Activated T-helper 9 cell treated with anti-CD3 and anti-CD28 coated beads, Interleukin-2, amount 50 U/mL, for 16 hours (primary cell): ENCODE measurements around the gene ZFTA.
"Not testable (repeated sequence)": the region's sequence is repeated elsewhere in the genome, so short reads cannot be mapped to it uniquely, and the experiment has no call there.

Source experiments
- DNase-seq: peaks from one replicate; pipeline ENCODE4 v3.0.0-alpha.2; 2020; ENCODE audit warnings: low read depth

ZFTA gene

GRCh38 chr11:63775191-63775590, 6.6 kb upstream of the ZFTA start:
- no peak for DNase-seq

- not testable (repeated sequence) for DNase-seq
Measured at GRCh38 chr11:63771741-63772318, 3.3 kb upstream of the ZFTA start.

DNA sequence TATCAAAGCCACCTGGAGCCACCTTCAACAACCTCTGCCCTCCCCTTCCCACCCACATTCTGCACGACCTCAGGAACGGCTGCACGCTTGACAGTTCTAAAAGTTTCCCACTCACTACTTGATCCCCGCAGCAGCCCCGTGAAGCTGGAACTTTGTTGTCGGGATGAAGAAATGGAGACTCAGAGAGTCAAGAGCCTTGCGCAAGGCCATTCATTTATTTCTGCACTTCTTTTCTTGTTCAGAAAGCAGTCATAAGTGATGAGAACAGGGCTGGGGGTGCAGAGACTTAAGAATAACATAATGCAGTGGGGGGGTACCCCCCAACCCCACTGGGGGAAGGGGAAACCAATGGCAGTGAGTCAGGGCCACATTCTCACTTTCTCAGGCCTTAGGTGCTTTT, 2.2 kb upstream of the ZFTA start:
- no peak for DNase-seq

DNA sequence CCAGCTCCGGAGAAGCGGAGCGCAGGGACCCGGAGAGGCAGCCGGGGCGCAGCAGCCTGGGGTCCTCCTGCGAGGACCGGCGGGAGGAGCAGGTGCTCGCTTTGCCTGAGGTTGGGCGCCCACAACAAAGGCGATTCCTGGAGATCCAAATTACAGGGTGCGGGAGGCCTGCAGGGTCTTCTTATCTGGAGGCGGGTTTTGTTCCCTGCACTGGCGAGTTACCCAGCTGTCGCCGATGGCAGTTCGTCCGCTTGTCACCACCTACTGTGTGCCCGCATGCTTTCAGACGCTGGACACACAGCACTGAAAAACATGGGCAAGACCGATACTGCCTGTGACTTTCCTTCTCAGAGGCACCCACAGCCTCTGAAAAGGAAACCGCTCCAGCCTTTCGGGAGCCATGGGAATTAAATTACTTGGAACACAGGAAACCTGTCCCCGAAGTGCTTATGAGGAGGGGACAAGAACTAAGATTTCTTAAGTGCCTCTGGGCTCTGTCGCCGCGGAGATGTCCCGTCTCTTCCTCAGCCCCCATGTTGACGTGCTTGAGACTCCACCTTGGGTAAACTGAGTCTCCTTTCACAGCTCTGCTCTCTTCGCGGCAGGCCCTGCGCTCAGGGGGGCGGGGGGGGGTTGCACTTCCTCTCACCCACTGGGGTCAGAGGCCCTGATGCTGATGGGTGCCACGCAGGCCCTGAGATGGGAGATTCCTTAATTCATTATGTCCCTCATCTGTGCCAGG, 1.3 kb upstream of the ZFTA start:
- no peak for DNase-seq

GRCh38 chr11:63769042-63769713, 603 bp upstream of the ZFTA start:
- no peak for DNase-seq

- DNase-seq, result no peak
Measured at GRCh38 chr11:63767565-63768236, 874 bp downstream of the ZFTA start.

GRCh38 chr11:63767267-63767564, 1.4 kb downstream of the ZFTA start:
- DNase-seq, result no peak

- no peak for DNase-seq
Measured at GRCh38 chr11:63766531-63767235, 1.9 kb downstream of the ZFTA start.

- DNase-seq, result no peak
Measured at GRCh38 chr11:63765688-63766241, 2.8 kb downstream of the ZFTA start.

DNA sequence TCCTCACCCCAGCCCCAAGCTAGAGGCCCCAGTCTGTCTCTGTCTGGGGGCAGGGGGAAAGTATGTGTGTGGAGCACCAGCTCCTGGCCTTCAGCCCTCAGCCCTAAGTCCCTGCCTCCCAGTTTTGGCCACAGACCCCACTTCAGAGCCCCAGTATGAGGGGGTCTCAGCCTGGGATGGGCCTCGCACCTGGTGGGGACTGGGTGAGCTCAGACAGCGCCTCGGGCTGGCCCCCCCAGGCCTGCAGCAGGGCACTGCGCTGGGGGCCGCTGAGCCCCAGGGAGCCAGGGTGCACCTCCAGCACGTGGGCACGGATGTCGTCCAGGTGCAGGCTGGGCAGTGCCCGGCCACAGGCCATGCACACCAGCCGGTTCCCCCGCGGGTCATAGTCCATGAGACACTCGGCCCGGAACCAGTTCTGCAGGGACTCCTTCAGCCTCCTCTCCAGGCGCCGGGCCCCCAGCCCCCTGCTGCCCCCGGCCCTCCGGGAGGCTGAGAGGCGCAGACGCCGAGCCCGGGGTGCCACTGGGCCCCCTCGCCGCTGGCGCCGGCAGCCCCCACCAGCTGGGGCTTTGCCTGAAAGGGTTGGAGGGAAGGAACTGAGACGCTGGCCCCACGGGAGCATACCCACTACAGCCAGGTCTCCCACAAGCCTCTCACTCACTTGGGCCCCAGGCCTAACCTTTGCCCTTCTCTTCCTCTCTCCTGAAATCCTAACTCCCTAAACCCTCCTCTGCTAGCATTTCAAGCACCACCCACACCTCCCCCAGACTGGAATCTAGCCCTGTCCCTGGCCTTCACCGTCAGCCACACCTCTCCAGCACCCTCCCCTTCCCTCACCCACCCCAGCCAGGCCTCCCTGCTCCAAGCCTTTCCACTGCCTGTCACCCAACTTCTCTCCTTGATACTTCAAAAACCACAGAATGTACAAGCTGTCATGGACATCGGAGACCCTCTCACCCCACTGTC, 3.6 kb downstream of the ZFTA start:
- DNase-seq, result no peak

DNA sequence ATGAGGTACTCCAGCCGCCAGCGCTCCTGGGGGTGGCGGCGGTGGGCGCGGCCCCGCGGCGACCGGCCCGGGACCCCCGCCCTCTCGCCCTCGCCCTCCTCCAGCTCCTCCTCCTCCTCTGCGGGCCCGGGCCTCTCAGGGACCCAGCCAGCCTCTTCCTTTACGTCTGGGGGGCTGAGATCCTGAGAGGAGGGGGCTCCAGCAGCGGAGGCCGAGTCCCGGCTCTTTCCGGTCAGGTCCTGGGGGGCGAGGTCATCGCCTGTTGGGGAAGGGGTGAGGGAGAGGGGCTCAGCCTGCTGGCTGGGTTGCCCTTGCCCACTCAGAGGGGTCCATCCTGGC, 4.3 kb downstream of the ZFTA start:
- DNase-seq, result no peak

DNA sequence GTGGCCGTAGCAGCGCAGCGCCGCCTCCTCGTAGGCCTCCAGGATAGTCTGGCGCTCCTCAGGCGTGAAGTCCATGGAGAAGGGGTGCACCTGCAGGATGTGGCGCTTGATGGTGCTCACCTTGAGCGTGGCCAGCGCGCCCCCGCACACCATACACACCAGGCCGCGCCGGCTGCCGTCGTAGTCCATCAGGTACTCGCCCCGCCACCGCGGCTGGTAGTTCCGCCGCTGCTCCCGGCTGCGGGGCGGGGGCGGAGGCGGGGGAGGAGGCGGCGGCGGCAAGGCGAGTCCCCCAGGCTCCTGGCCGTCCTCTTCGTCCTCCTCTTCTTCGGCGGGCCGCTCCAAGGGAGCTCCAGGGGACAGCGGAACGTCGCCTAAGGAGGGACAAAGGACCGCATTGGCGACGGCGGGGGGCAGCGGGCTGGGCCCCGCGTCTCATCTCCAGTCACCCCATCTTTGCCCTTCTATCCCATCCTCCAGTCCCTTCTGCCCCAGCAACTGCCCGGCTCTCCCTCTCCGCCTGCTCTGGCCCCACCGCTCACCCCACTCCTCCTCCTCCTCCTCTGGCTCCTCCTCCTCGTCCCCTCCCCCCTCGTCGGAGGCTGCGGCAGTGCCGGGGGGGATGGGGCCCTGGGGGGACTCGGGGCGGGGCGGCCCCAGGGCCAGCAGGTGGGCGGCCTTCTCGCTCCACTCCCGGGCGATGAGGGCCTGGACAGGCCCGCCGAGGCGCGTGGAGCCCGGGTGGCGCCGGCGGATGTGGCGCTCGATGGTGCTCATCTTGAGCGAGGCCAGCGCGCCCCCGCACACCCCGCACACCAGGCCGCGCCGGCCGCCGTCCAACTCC, 4.9 kb downstream of the ZFTA start:
- DNase-seq, result no peak

DNA sequence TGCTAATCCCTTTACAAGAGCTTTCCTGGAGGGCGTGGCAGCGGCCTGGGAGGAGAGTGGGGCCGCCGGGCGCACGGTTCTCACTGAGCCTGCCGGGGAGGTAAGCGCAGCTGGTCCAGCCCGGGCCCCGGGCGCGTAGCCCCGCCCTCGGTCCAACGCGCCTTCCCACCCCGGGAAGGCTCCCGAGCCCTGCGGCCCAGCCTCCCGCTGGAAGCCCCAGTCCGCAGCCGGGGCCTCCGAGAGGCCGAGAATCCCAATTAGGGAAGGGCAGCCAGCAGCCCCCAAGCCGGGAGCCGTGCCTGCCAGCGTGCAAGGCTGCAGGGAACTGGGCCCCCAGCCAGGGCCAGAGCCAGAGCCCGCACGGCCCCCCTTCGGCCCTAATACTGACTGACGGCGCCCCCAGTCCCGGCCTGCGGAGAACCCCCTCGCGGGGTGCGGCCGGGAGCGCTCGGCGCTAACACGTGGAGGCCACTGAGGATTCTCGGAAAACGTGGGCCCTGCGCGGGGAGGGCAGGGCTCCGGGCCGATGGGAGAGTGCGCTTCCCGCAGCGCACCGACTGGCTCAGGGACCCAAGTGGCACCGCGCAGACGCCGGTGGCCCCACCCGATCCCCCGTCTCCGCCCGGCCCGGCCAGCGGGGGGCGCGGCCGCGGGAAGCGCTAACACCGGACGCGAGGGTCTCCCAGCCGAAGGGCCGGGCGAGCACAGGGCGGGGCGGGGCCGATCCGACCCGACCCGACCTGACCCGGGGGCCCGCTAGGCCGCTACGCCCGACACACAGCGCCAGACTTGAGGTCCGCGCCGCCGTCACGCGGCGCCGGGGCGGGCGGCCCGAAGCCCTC, 5.7 kb downstream of the ZFTA start:
- DNase-seq, result no peak

GRCh38 chr11:63761931-63762653, 6.5 kb downstream of the ZFTA start:
- no peak for DNase-seq

DNA sequence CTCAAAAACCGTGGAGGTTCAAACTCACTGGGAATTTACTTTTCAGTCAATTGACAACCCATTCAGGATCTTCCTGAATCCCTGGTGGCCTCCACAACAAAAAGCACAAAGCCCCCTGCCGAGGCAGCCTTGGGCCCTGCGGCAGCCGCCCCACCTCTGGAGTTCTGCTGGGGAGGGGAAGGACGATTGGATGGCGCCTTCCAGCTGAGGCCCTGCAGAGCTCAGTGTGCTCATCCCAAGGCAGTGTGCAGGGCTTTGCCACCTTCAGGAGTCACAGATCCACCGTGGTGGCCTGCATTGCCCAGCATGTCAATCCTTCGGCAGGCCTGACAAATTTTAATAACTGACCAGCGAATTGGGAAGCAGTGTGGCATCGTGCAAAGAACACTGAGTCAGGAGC, 7.4 kb downstream of the ZFTA start:
- no peak for DNase-seq

DNA sequence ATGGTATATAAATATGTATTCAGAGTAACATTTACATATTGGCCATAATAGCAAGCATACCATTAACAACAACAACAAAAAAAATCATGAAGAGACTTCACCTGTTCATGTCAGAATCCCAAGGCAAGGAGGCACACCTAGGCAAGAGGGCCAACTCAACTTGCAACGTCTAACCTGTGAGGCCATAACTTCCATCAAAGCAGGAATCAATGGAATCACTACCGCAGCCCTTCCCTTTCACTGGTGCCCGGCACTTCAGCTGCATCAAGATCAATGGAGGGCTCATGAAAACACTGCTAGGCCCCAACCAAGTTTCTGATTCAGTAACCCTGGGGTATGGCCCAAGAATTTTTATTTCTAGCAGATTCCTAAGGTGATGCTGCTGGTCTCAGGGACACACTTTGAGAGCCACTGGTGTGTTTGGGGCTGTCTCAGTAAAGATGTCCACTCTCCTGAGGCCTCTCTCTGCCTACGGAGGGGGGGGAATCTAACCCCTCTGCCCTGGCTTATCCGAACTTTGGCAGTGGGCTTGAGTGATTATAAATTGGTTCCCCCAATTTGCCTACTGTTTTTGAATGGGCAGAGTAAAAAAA, 8.0 kb downstream of the ZFTA start:
- DNase-seq, result no peak

- DNase-seq, result no peak
Measured at GRCh38 chr11:63756919-63757761, 11.4 kb downstream of the ZFTA start.
